ENCODE results near the gene SCRT2.

The SCRT2 gene

DNA sequence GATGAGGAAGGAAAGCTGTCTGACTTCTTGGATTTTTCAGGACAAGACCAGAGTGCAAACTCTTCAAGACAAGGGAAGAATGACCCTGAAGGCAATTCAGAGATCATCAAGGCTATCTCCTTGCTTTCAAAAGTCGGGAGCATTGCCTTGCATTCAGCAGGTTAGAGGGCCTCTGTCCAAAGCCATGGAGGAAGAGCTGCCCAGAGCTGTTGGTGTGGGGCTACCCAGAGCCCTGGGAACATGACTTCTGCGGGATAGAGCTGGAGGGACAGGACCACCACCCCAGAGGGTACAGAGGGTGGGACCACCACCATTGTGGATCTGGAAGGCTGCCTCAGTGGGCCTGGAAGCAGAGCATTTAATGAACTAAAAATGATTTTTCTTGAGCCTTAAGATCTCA lies 17.4 kb downstream of the SCRT2 start:
- H3K4me3 ChIP-seq (replicated peaks; ENCODE audit: insufficient read depth, low read length) = no peak overlapping the region
- no peak for DNase-seq (ENCODE audit: low read depth in 1 of 2, low spot score in 1 of 2)
- TF ChIP-seq POLR2AphosphoS5 (IDR thresholded peaks at IDR 0.05; ENCODE audit: low read depth) (no peak), GABPA (IDR thresholded peaks at IDR 0.05; ENCODE audit: low read depth) (no peak), SPI1 (IDR thresholded peaks at IDR 0.05; ENCODE audit: borderline replicate concordance, low read depth) (no peak)
- TF ChIP-seq, protein P1, sequence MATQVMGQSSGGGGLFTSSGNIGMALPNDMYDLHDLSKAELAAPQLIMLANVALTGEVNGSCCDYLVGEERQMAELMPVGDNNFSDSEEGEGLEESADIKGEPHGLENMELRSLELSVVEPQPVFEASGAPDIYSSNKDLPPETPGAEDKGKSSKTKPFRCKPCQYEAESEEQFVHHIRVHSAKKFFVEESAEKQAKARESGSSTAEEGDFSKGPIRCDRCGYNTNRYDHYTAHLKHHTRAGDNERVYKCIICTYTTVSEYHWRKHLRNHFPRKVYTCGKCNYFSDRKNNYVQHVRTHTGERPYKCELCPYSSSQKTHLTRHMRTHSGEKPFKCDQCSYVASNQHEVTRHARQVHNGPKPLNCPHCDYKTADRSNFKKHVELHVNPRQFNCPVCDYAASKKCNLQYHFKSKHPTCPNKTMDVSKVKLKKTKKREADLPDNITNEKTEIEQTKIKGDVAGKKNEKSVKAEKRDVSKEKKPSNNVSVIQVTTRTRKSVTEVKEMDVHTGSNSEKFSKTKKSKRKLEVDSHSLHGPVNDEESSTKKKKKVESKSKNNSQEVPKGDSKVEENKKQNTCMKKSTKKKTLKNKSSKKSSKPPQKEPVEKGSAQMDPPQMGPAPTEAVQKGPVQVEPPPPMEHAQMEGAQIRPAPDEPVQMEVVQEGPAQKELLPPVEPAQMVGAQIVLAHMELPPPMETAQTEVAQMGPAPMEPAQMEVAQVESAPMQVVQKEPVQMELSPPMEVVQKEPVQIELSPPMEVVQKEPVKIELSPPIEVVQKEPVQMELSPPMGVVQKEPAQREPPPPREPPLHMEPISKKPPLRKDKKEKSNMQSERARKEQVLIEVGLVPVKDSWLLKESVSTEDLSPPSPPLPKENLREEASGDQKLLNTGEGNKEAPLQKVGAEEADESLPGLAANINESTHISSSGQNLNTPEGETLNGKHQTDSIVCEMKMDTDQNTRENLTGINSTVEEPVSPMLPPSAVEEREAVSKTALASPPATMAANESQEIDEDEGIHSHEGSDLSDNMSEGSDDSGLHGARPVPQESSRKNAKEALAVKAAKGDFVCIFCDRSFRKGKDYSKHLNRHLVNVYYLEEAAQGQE (IDR thresholded peaks at IDR 0.05; ENCODE audit: insufficient replicate concordance, low read depth) = no peak
- TF ChIP-seq, protein P2, sequence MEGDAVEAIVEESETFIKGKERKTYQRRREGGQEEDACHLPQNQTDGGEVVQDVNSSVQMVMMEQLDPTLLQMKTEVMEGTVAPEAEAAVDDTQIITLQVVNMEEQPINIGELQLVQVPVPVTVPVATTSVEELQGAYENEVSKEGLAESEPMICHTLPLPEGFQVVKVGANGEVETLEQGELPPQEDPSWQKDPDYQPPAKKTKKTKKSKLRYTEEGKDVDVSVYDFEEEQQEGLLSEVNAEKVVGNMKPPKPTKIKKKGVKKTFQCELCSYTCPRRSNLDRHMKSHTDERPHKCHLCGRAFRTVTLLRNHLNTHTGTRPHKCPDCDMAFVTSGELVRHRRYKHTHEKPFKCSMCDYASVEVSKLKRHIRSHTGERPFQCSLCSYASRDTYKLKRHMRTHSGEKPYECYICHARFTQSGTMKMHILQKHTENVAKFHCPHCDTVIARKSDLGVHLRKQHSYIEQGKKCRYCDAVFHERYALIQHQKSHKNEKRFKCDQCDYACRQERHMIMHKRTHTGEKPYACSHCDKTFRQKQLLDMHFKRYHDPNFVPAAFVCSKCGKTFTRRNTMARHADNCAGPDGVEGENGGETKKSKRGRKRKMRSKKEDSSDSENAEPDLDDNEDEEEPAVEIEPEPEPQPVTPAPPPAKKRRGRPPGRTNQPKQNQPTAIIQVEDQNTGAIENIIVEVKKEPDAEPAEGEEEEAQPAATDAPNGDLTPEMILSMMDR (IDR thresholded peaks at IDR 0.05; ENCODE audit: insufficient read depth, low read length) = no peak
- peaks cover 2% of the 10 kb centered on the region for H3K27me3 ChIP-seq (ENCODE audit: insufficient read depth, poor library complexity, severe bottlenecking)
- H3K27ac ChIP-seq (replicated peaks) = no peak overlapping the region

DNA sequence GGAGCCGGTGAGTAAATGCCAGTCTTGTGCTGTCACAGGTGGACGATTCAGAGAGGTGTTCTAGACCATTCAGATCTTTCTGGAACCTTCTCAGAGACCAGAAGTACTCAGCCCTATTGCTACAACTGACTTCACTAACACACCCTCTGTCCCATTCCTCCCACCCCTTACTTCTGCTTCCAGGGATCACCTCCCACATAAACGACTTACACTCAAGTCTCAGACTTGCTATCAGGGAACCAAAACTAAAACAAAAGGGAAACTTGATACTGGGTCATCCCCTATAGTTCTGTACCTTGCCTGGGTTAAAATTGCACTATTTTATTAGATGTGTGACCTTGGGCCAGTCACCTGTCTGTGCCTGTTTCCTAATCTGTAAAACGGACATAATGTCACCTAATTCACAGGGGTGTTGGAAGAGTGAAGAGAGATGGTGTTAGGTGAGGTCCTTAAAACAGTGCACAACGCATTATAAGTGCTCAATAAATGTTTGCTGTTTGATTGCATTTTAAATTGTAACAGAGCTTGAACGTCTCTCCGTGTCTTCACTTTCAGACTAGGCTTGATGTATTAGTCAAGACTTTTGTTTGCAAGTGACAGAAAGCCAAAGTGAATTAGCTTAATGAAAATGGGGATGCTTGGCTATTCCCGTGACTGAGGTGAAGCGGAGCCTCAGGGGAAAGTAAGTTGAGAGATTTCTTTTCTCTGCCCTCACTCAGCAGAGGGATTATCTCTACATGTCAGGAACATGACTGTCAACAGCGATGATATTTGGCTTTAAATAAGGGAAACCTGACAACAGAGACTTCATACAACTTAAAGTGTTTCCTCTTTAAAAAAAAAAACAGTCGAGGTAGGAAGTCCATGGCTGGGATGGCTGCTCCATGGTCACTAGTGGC lies 19.6 kb downstream of the SCRT2 start:
- H3K27me3 ChIP-seq (ENCODE audit: insufficient read depth, poor library complexity, severe bottlenecking) = no peaks in the 10 kb centered on the region
- no peak for TF ChIP-seq POLR2AphosphoS5 (IDR thresholded peaks at IDR 0.05; ENCODE audit: low read depth)
- no peak for DNase-seq (ENCODE audit: low read depth in 1 of 2, low spot score in 1 of 2)
- H3K4me3 ChIP-seq (replicated peaks; ENCODE audit: insufficient read depth, low read length) = no peak overlapping the region
- H3K27ac ChIP-seq (replicated peaks) = no peak overlapping the region

DNA sequence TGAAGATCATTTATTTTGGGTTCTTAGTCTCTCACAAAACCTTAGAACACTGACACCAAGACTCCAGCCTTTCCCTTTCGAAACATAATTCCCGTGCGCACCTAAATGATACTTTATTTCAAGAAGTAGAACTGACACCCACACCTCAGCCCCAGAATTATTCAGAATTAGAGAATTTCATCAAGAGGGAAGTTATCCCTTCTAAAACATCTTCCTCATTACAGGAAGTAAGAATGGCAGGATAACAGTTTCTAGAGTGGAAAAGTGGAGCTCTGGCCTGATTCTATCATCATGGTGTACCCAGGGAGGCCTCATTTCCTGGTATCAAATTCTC lies 21.2 kb downstream of the SCRT2 start:
- H3K27ac ChIP-seq (replicated peaks) = no peak overlapping the region

More for the DNA sequence above, 21.2 kb downstream of the SCRT2 start:
- Histone ChIP-seq H3K27me3 (ENCODE audit: insufficient read depth, poor library complexity, severe bottlenecking) (no peaks in the 10 kb centered on the region), H3K4me3 (replicated peaks; ENCODE audit: insufficient read depth, low read length) (no peak overlapping the region)
- DNase-seq (ENCODE audit: low read depth in 1 of 2, low spot score in 1 of 2) = no peak
- TF ChIP-seq, protein P2 (IDR thresholded peaks at IDR 0.05; ENCODE audit: insufficient read depth, low read length) = no peak
- TF ChIP-seq SPI1 (IDR thresholded peaks at IDR 0.05; ENCODE audit: borderline replicate concordance, low read depth) (no peak), POLR2AphosphoS5 (IDR thresholded peaks at IDR 0.05; ENCODE audit: low read depth) (no peak), GABPA (IDR thresholded peaks at IDR 0.05; ENCODE audit: low read depth) (no peak)
- TF ChIP-seq, protein P1 (IDR thresholded peaks at IDR 0.05; ENCODE audit: insufficient replicate concordance, low read depth) = no peak

Data from HL-60 (cell line).